Aorta (tissue), 5 donors: Measurements from ENCODE around the gene BOD1L1. TPM values are rescaled to one million over a fixed set of nuclear protein-coding genes. Genes with fewer than 3 reads are reported as not detected.

Experiments used
- ATAC-seq: fragments of 200-7000 bp; cut with Tn5 transposase; one replicate; pipeline ENCODE4 v1.9.1; 2022; ENCODE audit warnings: moderate library complexity; ENCODE audit not compliant: low FRiP score
- DNase-seq, 2 donors: peaks; one replicate each; pipeline ENCODE4 v3.0.0-alpha.2; 2020
- H3K27ac ChIP-seq, 2 donors: one replicate each; pipeline ENCODE4 v1.5.1; 2013; ENCODE audit warnings: low read length in 2 of 2, mild to moderate bottlenecking in 2 of 2, moderate library complexity in 2 of 2, control low read depth in 1 of 2, inconsistent platforms in 1 of 2, low read depth in 1 of 2
- H3K27me3 ChIP-seq, 2 donors: one replicate each; pipeline ENCODE4 v1.6.1; 2013; ENCODE audit warnings: control low read depth in 1 of 2, low read length in 1 of 2, mild to moderate bottlenecking in 1 of 2, moderate library complexity in 1 of 2; ENCODE audit not compliant: insufficient read depth in 2 of 2, control insufficient read depth in 1 of 2
- H3K36me3 ChIP-seq, 2 donors: one replicate each; pipeline ENCODE4 v1.6.1; 2013; ENCODE audit warnings: control low read depth in 1 of 2, low read length in 1 of 2, mild to moderate bottlenecking in 1 of 2; ENCODE audit not compliant: insufficient read depth in 2 of 2, control insufficient read depth in 1 of 2
- H3K4me1 ChIP-seq, 2 donors: one replicate each; pipeline ENCODE4 v1.6.1; 2013; ENCODE audit warnings: low read length in 2 of 2, control low read depth in 1 of 2, mild to moderate bottlenecking in 1 of 2, moderate library complexity in 1 of 2; ENCODE audit not compliant: insufficient read depth in 2 of 2, control insufficient read depth in 1 of 2
- H3K4me3 ChIP-seq, 2 donors: one replicate each; pipeline ENCODE4 v1.5.1; 2013; ENCODE audit warnings: low read length in 2 of 2, control low read depth in 1 of 2, mild to moderate bottlenecking in 1 of 2
- H3K9me3 ChIP-seq: one replicate; pipeline ENCODE4 v1.6.1; 2013; ENCODE audit warnings: mild to moderate bottlenecking, low read length; ENCODE audit not compliant: control insufficient read depth
- WGBS, 2 donors: extraction: QIAGEN DNeasy Blood & Tissue Kit; methylation state at CpG; one replicate each; pipeline ENCODE4 v1.1.7; 2013; 5-methylcytosine and 5-hydroxymethylcytosine counted together
- intact Hi-C, 2 donors: fragments of 100-400 bp; cut with DNase I; formaldehyde crosslinking; loops; one replicate each; pipeline versions ENCODE4 v1.14.2 to v1.15.0; 2022
- polyA plus RNA-seq, 2 donors: library from polyadenylated mRNA; stranded (reverse); fragments of 200-250 nt; gene quantifications; one replicate each; pipeline ENCODE4 v1.2.3, GENCODE V29; 2013
- total RNA-seq, 2 donors: library from RNA; stranded (reverse); fragmentation: NEBNext Ultra II Directional; extraction: Animal tissue kit (Norgen Biotek cat#: 25700); gene quantifications; one replicate each; pipeline ENCODE4 v1.2.1, GENCODE V29; 2021
- donor health status: healthy with polysubstance abuse.
- donor health status: Bipolar disorder and iron deficiency.
- donor health status: DM: no; HTN: no; CAD: no.
- donor health status: DM: no; HTN: no; CAD: no.
- donor health status: DM: yes; HTN: yes; CAD: no.

Gene BOD1L1
- total and polyA plus RNA-seq, 4 donors: 7.6 to 52.6 (median 29.8) TPM

- intact Hi-C loops: no loop called here
- Histone ChIP-seq H3K27ac (no peak overlapping the region), H3K36me3 (no peaks in the 10 kb centered on the region), H3K4me1 (no peaks in the 10 kb centered on the region), H3K27me3 (no peaks in the 10 kb centered on the region), H3K4me3 (no peak overlapping the region), H3K9me3 (no peaks in the 10 kb centered on the region)
- ATAC-seq: no peak
- WGBS, 2 donors: 3 to 4% methylated on average over 38 to 39 of the region's 39 CpGs
- DNase-seq: no peak
Observed at GRCh38 chr4:13535708-13536361, 91.7 kb downstream of the BOD1L1 start.

GRCh38 chr4:13535118-13535517, 92.4 kb downstream of the BOD1L1 start:
- Histone ChIP-seq H3K4me1 (no peaks in the 10 kb centered on the region), H3K4me3 (no peak overlapping the region), H3K36me3 (no peaks in the 10 kb centered on the region), H3K9me3 (no peaks in the 10 kb centered on the region), H3K27me3 (no peaks in the 10 kb centered on the region), H3K27ac (no peak overlapping the region)
- DNase-seq (no peak), ATAC-seq (no peak)
- WGBS, 2 donors: 8 to 10% methylated on average over 18 of the region's 18 CpGs
- intact Hi-C loops: no loop called here

- Histone ChIP-seq H3K4me3 (no peak overlapping the region), H3K4me1 (no peaks in the 10 kb centered on the region), H3K9me3 (no peaks in the 10 kb centered on the region), H3K36me3 (no peaks in the 10 kb centered on the region), H3K27me3 (no peaks in the 10 kb centered on the region), H3K27ac (no peak overlapping the region)
- WGBS, 2 donors: 5% methylated on average over 31 to 32 of the region's 32 CpGs
- ATAC-seq (no peak), DNase-seq (no peak)
- intact Hi-C loops: no loop called here
Observed at GRCh38 chr4:13534344-13535063, 93.0 kb downstream of the BOD1L1 start.

GRCh38 chr4:13533670-13534343, 93.7 kb downstream of the BOD1L1 start:
- WGBS, 2 donors: 19 to 24% methylated on average over 13 of the region's 13 CpGs
- H3K4me3 ChIP-seq: no peak overlapping the region
- no peaks in the 10 kb centered on the region for H3K9me3 ChIP-seq
- H3K36me3 ChIP-seq: no peaks in the 10 kb centered on the region
- H3K27me3 ChIP-seq: no peaks in the 10 kb centered on the region
- intact Hi-C loops: no loop called here
- ATAC-seq (no peak), DNase-seq (no peak)
- H3K27ac ChIP-seq: no peak overlapping the region
- no peaks in the 10 kb centered on the region for H3K4me1 ChIP-seq

- intact Hi-C loops: no loop called here
- Histone ChIP-seq H3K4me3 (no peak overlapping the region), H3K27me3 (no peaks in the 10 kb centered on the region), H3K4me1 (no peaks in the 10 kb centered on the region), H3K27ac (no peak overlapping the region), H3K9me3 (no peaks in the 10 kb centered on the region), H3K36me3 (no peaks in the 10 kb centered on the region)
- ATAC-seq: no peak
- 46 to 47% methylated on average over 8 of the region's 8 CpGs for WGBS, 2 donors
- DNase-seq: no peak
Observed at GRCh38 chr4:13531625-13531998, 95.9 kb downstream of the BOD1L1 start.

GRCh38 chr4:13530823-13531624, 96.5 kb downstream of the BOD1L1 start:
- intact Hi-C loops: no loop called here
- DNase-seq (no peak), ATAC-seq (no peak)
- WGBS, 2 donors: 8 to 9% methylated on average over 35 of the region's 35 CpGs
- H3K27ac ChIP-seq: no peak overlapping the region
- no peaks in the 10 kb centered on the region for H3K27me3 ChIP-seq
- H3K4me3 ChIP-seq: no peak overlapping the region
- no peaks in the 10 kb centered on the region for H3K9me3 ChIP-seq
- H3K36me3 ChIP-seq: no peaks in the 10 kb centered on the region
- no peaks in the 10 kb centered on the region for H3K4me1 ChIP-seq

- 11 to 12% methylated on average over 37 of the region's 37 CpGs for WGBS, 2 donors
- H3K27me3 ChIP-seq: peaks cover 0 to 4% of the 10 kb centered on the region in 2 donors
Observed at GRCh38 chr4:13529128-13529919, 98.2 kb downstream of the BOD1L1 start.

GRCh38 chr4:13528821-13529127, 98.8 kb downstream of the BOD1L1 start:
- peaks cover 0 to 5% of the 10 kb centered on the region in 2 donors for H3K27me3 ChIP-seq

More at GRCh38 chr4:13529128-13529919, 98.2 kb downstream of the BOD1L1 start:
- ATAC-seq (no peak), DNase-seq (no peak)
- intact Hi-C loops: no loop called here
- Histone ChIP-seq H3K4me1 (no peaks in the 10 kb centered on the region), H3K36me3 (no peaks in the 10 kb centered on the region), H3K9me3 (peaks cover 8% of the 10 kb centered on the region), H3K27ac (no peak overlapping the region), H3K4me3 (no peak overlapping the region)

More at GRCh38 chr4:13528821-13529127, 98.8 kb downstream of the BOD1L1 start:
- Histone ChIP-seq H3K27ac (no peak overlapping the region), H3K36me3 (no peaks in the 10 kb centered on the region), H3K4me1 (no peaks in the 10 kb centered on the region), H3K4me3 (no peak overlapping the region), H3K9me3 (peaks cover 13% of the 10 kb centered on the region)
- 9% methylated on average over 5 of the region's 5 CpGs for WGBS, 2 donors
- no peak for ATAC-seq
- intact Hi-C loops: no loop called here
- DNase-seq: no peak
